ENCODE results near the gene RBM33. TPM values are rescaled to one million over a fixed set of nuclear protein-coding genes. Genes with fewer than 3 reads are reported as not detected.
A peak's percentile ranks its signal among the peaks of the same experiment; 100 is the strongest.

Gene RBM33
- total and polyA plus RNA-seq, 2 of the 13 experiments (the other 11 are each of a cell fraction or from before 2014, with no cell fraction given), result 12.4 to 28.9 TPM

DNA sequence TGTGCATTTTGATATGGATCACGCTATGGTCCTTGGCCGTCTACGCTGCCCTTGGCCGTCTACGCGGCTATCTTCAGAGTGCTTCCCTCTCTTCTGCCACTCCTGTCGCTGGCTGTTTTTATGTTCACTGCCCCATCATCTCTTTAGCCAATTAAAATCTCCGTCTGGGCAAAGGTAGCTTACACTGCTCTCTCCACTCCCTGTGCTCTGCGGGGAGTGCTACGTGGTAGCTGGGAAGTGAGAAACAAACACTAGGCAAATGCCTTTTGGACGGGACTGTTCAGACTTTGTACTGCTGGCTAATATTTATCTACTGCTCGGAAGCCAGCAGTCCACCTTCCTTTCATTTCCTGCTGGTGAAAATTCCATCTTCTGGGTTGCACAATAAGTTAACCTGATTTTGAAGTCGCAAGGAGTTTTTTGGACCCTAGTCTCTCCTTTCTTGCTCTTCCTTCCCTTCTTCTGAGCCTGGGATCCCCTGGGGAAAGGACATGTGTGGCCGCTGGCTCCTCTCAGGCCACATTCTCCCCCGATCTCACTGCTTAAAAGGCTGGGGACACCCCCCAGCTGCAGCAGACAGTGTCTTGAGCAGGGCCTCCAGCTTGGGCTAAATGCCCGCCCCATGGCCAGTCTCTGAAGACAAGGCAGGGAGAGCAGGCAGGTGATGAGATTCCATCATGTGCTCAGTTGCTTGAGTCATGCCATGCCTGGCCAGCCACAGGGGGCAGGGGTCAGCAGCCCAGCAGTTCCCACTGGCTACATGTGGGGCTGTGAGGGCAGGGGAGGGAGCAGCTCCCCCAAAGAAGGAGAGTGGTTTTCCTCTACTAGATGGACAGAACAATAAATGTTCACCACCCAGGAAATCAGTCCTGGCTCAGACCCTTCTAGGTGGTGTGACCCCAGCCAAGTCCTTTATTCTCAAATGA lies 25.5 kb upstream of the RBM33 start (continued):
- TF ChIP-seq, protein P1, sequence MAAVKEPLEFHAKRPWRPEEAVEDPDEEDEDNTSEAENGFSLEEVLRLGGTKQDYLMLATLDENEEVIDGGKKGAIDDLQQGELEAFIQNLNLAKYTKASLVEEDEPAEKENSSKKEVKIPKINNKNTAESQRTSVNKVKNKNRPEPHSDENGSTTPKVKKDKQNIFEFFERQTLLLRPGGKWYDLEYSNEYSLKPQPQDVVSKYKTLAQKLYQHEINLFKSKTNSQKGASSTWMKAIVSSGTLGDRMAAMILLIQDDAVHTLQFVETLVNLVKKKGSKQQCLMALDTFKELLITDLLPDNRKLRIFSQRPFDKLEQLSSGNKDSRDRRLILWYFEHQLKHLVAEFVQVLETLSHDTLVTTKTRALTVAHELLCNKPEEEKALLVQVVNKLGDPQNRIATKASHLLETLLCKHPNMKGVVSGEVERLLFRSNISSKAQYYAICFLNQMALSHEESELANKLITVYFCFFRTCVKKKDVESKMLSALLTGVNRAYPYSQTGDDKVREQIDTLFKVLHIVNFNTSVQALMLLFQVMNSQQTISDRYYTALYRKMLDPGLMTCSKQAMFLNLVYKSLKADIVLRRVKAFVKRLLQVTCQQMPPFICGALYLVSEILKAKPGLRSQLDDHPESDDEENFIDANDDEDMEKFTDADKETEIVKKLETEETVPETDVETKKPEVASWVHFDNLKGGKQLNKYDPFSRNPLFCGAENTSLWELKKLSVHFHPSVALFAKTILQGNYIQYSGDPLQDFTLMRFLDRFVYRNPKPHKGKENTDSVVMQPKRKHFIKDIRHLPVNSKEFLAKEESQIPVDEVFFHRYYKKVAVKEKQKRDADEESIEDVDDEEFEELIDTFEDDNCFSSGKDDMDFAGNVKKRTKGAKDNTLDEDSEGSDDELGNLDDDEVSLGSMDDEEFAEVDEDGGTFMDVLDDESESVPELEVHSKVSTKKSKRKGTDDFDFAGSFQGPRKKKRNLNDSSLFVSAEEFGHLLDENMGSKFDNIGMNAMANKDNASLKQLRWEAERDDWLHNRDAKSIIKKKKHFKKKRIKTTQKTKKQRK (IDR thresholded peaks at IDR 0.05; ENCODE audit: low read length), result no peak
- TF ChIP-seq SP4 (CRISPR knock-in tag; IDR thresholded peaks at IDR 0.05) (peak; percentile 60), CREB1 (IDR thresholded peaks at IDR 0.05) (peak; percentile 64), CREB1 (CRISPR knock-in tag; IDR thresholded peaks at IDR 0.05) (peak; percentile 89), REXO4 (CRISPR knock-in tag; IDR thresholded peaks at IDR 0.05; ENCODE audit: borderline replicate concordance) (no peak), ZNF34 (CRISPR knock-in tag; IDR thresholded peaks at IDR 0.05; ENCODE audit: borderline replicate concordance) (no peak), MTA1 (CRISPR knock-in tag; IDR thresholded peaks at IDR 0.05; ENCODE audit: borderline replicate concordance) (no peak; the same call in 1 of the 2 replicates), ZNF570 (CRISPR knock-in tag; IDR thresholded peaks at IDR 0.05; ENCODE audit: borderline replicate concordance) (peak; percentile 13; the same call in 1 of the 2 replicates), RARG (CRISPR knock-in tag; IDR thresholded peaks at IDR 0.05; ENCODE audit: low read depth) (no peak), ZNF724P (CRISPR knock-in tag; IDR thresholded peaks at IDR 0.05; ENCODE audit: borderline replicate concordance) (no peak), ZNF230 (CRISPR knock-in tag; IDR thresholded peaks at IDR 0.05) (no peak; the same call in 1 of the 2 replicates), ZNF317 (CRISPR knock-in tag; IDR thresholded peaks at IDR 0.05) (peak; percentile 91), TEAD2 (CRISPR knock-in tag; IDR thresholded peaks at IDR 0.05) (no peak), ZNF782 (CRISPR knock-in tag; IDR thresholded peaks at IDR 0.05; ENCODE audit: borderline replicate concordance) (no peak)
- TF ChIP-seq, protein P2, sequence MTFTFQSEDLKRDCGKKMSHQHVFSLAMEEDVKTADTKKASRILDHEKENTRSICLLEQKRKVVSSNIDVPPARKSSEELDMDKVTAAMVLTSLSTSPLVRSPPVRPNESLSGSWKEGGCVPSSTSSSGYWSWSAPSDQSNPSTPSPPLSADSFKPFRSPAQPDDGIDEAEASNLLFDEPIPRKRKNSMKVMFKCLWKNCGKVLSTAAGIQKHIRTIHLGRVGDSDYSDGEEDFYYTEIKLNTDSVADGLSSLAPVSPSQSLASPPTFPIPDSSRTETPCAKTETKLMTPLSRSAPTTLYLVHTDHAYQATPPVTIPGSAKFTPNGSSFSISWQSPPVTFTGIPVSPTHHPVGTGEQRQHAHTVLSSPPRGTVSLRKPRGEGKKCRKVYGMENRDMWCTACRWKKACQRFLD (CRISPR knock-in tag; IDR thresholded peaks at IDR 0.05; ENCODE audit: borderline replicate concordance), result peak; percentile 54; the same call in 1 of the 2 replicates
- TF ChIP-seq, protein P3, sequence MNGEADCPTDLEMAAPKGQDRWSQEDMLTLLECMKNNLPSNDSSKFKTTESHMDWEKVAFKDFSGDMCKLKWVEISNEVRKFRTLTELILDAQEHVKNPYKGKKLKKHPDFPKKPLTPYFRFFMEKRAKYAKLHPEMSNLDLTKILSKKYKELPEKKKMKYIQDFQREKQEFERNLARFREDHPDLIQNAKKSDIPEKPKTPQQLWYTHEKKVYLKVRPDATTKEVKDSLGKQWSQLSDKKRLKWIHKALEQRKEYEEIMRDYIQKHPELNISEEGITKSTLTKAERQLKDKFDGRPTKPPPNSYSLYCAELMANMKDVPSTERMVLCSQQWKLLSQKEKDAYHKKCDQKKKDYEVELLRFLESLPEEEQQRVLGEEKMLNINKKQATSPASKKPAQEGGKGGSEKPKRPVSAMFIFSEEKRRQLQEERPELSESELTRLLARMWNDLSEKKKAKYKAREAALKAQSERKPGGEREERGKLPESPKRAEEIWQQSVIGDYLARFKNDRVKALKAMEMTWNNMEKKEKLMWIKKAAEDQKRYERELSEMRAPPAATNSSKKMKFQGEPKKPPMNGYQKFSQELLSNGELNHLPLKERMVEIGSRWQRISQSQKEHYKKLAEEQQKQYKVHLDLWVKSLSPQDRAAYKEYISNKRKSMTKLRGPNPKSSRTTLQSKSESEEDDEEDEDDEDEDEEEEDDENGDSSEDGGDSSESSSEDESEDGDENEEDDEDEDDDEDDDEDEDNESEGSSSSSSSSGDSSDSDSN (CRISPR knock-in tag; IDR thresholded peaks at IDR 0.05), result peak; percentile 42; the same call in 1 of the 2 replicates
- TF ChIP-seq, protein P4, sequence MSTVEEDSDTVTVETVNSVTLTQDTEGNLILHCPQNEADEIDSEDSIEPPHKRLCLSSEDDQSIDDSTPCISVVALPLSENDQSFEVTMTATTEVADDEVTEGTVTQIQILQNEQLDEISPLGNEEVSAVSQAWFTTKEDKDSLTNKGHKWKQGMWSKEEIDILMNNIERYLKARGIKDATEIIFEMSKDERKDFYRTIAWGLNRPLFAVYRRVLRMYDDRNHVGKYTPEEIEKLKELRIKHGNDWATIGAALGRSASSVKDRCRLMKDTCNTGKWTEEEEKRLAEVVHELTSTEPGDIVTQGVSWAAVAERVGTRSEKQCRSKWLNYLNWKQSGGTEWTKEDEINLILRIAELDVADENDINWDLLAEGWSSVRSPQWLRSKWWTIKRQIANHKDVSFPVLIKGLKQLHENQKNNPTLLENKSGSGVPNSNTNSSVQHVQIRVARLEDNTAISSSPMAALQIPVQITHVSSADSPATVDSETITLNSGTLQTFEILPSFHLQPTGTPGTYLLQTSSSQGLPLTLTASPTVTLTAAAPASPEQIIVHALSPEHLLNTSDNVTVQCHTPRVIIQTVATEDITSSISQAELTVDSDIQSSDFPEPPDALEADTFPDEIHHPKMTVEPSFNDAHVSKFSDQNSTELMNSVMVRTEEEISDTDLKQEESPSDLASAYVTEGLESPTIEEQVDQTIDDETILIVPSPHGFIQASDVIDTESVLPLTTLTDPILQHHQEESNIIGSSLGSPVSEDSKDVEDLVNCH (CRISPR knock-in tag; IDR thresholded peaks at IDR 0.05), result no peak
- TF ChIP-seq, protein P5, sequence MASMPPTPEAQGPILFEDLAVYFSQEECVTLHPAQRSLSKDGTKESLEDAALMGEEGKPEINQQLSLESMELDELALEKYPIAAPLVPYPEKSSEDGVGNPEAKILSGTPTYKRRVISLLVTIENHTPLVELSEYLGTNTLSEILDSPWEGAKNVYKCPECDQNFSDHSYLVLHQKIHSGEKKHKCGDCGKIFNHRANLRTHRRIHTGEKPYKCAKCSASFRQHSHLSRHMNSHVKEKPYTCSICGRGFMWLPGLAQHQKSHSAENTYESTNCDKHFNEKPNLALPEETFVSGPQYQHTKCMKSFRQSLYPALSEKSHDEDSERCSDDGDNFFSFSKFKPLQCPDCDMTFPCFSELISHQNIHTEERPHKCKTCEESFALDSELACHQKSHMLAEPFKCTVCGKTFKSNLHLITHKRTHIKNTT (CRISPR knock-in tag; IDR thresholded peaks at IDR 0.05), result no peak
